Stimulated activated CD4-positive, alpha-beta T cell treated with anti-CD3 and anti-CD28 coated beads, Interleukin-2, amount 100 ng/mL, for 4 hours (primary cell): ENCODE data around the gene MVD.

Experiments used
- DNase-seq: peaks from one replicate; pipeline ENCODE4 v3.0.0-alpha.2; 2020; ENCODE audit warnings: low read depth

The MVD gene

GRCh38 chr16:88606148-88606757 lies 56.6 kb downstream of the MVD start:
- no peak for DNase-seq

DNA sequence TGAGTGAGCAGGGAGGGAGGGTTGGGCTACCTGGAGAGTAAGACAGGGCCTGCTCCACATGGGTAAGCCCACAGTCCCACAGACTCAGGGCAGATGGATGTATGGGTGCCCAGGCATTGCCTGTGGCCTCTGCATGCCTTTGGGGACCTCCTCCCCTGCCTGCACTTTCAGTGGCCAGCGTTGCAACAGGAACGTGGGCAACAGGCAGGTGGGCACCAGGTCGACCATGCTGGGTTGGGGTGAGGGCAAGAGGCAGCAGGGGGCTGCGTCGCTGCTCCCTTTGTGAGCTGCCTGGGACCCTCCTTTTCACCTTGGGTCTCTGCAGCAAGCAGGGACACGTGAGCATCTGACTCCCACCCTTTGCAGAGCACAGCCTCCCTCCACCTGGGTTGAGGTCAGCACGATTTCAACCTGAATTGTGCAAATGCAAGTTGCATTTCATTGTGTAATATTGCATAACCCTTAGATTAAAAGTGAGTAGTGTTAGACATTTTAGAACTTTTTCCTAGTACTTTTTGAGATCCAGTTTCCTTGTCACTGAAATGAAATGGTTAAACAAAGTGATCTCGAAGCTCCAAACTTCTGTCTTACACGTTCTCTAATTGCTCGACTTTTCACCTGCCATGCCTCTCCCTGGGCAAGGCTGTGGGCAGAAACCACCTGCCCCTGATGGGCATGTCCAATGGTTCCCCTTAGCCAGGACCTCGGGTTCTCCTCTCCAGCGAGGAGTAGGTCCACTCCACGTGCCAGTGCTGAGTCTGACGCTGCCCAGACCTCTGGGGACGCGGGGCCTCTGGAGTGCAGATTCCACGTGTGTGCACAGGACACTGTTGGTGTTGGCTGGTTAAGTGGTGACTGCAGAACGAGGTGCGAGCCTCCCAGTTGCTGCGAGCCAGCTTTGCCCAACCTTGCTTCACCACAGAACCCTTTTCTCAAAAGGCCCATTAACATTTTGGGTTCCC lies 57.4 kb downstream of the MVD start:
- no peak for DNase-seq

GRCh38 chr16:88602091-88602490 lies 60.8 kb downstream of the MVD start:
- DNase-seq, result no peak
